ENCODE measurements around the gene S100A1.
"Not testable (repeated sequence)": the region's sequence is repeated elsewhere in the genome, so short reads cannot be mapped to it uniquely, and the experiment has no call there.

S100A1 gene

DNA sequence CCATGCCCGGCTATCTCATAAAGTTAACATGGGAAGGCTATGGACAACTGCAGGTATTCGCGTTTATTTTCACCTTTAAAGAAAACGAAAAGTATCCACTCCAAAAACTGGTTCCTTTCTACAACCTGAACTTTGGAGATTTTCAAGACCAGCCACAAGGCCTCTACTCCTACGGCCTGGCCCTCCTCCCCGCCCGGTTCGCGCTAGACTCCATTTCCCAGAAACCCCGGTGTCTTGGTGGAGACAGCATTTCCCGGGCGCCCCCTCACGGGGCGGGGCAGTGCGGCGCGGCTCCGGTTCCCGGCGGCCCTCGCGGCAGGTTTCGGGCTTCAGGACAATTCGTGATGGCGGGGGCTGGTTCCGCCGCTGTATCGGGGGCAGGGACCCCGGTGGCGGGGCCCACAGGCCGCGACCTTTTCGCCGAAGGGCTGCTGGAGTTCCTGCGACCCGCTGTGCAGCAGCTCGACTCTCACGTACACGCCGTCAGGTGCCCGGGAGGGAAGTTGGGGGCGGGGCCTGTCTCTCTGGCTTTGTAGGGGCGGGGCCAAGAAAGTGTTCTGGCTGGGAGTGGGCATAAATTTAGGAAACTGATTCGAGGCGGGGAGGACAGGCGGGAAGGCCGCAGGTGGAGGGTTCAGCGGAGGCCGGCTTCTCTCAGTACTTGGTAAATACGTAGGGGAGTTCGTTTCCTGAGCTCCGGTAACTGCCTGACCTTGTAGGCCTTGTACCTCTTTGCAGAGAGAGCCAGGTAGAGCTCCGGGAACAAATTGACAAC, 30.4 kb downstream of the S100A1 start, which contains the start of gene SNAPIN:
Gene SNAPIN (plus strand): TSS at position 304 of the 775 bp plus-strand sequence. CDS start 41 bp downstream, at position 345.
- peak; percentile 96 for DNase-seq

- no peak for DNase-seq
Measured at GRCh38 chr1:153659175-153659534, 30.9 kb downstream of the S100A1 start.

DNA sequence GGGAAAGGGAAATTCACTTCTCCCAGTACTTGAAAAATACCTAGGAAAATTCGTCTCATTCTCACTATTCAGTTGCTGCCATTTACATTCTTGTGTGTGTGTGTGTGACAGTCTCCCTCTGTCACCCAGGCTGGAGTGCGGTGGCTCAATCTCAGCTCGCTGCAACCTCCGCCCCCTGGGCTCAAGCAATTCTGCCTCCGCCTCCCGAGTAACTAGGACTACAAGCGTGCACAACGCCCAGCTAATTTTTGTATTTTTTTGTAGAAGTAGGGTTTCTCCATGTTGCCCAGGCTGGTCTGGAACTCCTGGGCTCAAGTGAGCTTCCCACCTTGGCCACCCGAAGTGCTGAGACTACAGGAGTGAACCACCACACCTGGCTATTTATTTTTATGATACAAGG, 31.4 kb downstream of the S100A1 start:
- no peak for DNase-seq

GRCh38 chr1:153661111-153661708, 33.0 kb downstream of the S100A1 start:
- no peak for DNase-seq

DNA sequence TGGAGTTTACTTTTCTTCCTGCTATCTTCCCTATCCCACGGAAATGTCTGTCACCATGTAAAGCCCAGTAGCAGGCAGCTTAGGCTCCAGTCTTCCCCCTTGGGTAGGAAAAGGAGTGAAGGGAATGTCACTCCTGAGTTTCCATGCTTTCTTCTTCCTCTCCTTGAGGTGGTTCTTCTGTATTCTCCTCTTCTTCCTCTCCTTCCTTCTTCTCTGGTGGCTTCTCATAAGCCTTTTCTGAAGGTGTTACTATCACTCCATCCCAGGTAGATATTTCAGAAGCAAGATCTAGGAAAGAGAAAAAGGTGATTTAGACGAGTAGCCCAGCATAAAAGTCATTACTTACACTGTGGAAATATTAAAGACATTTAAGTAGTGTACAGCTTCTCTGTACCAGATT, 34.0 kb downstream of the S100A1 start:
- no peak for DNase-seq

DNA sequence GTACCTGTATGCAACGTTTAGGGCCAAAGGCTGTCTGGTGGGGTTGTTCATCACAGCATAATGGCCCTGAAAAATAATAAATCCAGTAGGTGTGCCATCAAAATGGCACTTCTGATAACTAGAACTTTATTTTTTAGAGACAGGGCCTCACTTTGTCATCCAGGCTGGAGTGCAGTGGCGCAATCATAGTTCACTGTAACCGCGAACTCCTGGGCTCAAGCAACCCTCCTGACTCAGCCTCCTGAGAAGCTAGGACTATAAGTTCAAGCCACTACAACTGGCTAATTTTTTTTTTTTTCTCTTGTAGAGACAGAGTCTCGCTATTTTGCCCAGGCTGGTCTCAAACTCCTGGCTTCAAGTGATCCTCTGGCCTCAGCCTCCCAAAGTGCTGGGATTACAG, 35.0 kb downstream of the S100A1 start:
- no peak for DNase-seq

GRCh38 chr1:153667439-153667838, 39.2 kb downstream of the S100A1 start:
- DNase-seq = no peak

GRCh38 chr1:153668672-153669071, 40.4 kb downstream of the S100A1 start:
- DNase-seq = not testable (repeated sequence)

DNA sequence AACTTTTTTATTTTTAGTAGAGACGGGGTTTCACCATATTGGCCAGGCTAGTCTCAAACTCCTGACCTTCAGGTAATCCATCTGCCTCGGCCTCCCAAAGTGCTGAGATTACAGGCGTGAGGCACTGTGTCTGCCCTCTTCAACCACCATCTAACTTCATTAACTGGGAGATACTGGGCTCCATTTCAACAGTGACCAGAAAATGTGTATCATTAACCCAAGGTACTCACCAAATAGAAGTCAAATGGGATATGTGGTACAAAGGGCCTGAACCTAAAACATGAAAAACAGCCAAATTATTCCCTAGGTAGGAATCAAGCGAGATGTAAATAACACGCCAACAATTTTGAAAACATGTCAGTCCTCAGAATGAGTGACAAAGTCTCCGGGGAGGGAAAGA, 41.4 kb downstream of the S100A1 start:
- no peak for DNase-seq

DNA sequence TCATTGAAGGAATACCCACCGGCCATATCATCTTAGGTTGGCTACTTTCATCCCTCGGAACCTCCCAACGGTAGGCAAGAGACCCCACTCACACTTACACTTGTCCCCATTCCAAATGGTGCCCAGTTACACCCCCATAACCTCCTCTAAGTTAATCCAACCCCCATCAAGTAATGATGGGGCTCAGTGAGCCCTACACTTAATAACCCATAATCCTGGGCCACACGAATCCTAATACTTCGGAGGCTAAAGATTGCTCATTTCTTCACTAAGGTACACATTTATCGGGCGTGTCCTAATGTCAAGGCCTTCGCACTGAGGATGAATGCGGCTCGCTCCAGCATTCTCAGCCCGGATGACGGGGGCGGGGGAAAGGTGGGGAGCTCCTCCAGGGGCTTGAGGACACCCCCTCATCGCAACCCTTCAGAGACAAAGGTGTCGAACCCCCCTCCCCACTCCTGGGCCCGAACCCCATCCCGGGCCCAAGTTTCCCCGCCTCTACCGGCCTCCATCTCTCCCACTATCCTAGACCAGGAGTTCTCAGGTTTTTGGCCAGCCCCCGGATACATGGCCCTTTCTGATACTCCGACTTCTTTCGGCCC, 42.1 kb downstream of the S100A1 start:
- DNase-seq = no peak

- peak; percentile 100 for DNase-seq
Measured at GRCh38 chr1:153670859-153671627, 42.8 kb downstream of the S100A1 start, which contains the start of gene ILF2. ILF2 (minus strand) TSS chr1:153670993; CDS start chr1:153670922, 71 bp downstream.

- DNase-seq = peak; percentile 80
Measured at GRCh38 chr1:153671628-153672353, 43.6 kb downstream of the S100A1 start.

GRCh38 chr1:153673511-153673910, 45.3 kb downstream of the S100A1 start:
- no peak for DNase-seq

- peak; percentile 22 for DNase-seq
Measured at GRCh38 chr1:153677718-153678518, 49.7 kb downstream of the S100A1 start.

DNA sequence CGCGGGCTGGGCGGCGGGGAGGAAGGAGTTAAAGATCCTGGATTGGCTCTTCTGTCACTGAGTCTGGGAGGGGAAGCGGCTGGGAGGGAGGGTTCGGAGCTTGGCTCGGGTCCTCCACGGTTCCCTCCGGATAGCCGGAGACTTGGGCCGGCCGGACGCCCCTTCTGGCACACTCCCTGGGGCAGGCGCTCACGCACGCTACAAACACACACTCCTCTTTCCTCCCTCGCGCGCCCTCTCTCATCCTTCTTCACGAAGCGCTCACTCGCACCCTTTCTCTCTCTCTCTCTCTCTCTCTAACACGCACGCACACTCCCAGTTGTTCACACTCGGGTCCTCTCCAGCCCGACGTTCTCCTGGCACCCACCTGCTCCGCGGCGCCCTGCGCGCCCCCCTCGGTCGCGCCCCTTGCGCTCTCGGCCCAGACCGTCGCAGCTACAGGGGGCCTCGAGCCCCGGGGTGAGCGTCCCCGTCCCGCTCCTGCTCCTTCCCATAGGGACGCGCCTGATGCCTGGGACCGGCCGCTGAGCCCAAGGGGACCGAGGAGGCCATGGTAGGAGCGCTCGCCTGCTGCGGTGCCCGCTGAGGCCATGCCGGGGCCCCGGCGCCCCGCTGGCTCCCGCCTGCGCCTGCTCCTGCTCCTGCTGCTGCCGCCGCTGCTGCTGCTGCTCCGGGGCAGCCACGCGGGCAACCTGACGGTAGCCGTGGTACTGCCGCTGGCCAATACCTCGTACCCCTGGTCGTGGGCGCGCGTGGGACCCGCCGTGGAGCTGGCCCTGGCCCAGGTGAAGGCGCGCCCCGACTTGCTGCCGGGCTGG, 50.5 kb downstream of the S100A1 start, which contains the start of gene NPR1:
Gene NPR1 (plus strand): TSS at position 170 of the 818 bp plus-strand sequence. CDS start 421 bp downstream, at position 591.
- DNase-seq = no peak

DNA sequence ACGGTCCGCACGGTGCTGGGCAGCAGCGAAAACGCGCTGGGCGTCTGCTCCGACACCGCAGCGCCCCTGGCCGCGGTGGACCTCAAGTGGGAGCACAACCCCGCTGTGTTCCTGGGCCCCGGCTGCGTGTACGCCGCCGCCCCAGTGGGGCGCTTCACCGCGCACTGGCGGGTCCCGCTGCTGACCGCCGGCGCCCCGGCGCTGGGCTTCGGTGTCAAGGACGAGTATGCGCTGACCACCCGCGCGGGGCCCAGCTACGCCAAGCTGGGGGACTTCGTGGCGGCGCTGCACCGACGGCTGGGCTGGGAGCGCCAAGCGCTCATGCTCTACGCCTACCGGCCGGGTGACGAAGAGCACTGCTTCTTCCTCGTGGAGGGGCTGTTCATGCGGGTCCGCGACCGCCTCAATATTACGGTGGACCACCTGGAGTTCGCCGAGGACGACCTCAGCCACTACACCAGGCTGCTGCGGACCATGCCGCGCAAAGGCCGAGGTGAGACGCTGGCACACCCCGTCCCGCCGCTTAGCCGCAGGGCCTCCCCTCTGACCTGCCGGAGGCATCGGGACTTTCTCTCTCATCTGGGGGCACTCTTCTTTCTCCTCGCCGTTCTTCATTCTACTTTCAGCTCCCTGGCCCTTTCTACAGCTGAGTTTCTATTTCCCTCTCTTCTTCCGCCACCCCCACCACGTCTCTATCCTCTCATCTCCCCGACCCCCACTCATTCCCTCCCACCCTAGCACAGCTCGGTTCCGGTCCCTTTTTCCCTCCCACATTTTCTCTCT, 51.3 kb downstream of the S100A1 start:
- no peak for DNase-seq

GRCh38 chr1:153680120-153680403, 51.8 kb downstream of the S100A1 start:
- DNase-seq = no peak

All from SHP77 treated with DMSO at 0.1 percent for 48 hours (cell line).